Measurements from ENCODE around the gene FOXA3. TPM values are rescaled to one million over a fixed set of nuclear protein-coding genes. Genes with fewer than 3 reads are reported as not detected.
A peak's percentile ranks its signal among the peaks of the same experiment; 100 is the strongest.

Gene FOXA3
- total and polyA plus RNA-seq, 9 donors: 0.04 to 0.26 TPM; not detected in 7

DNA sequence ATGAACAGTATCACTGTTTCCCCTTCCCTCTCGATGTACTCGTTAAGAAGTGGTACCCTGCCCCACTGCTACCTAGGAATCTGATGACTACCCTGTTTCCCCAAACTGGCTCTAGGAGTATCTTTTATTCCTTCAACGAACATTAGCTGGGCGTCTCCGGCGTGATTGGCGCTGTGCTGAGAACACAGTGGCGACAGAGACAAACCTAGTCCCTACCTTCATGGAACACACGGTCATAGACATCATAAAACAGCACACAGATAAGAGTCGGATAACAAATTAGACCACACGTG, 1.9 kb upstream of the FOXA3 start:
- TF ChIP-seq EP300 (IDR thresholded peaks at IDR 0.05): no peak
- no peak for TF ChIP-seq POLR2A (IDR thresholded peaks at IDR 0.05)
- TF ChIP-seq, protein P1, sequence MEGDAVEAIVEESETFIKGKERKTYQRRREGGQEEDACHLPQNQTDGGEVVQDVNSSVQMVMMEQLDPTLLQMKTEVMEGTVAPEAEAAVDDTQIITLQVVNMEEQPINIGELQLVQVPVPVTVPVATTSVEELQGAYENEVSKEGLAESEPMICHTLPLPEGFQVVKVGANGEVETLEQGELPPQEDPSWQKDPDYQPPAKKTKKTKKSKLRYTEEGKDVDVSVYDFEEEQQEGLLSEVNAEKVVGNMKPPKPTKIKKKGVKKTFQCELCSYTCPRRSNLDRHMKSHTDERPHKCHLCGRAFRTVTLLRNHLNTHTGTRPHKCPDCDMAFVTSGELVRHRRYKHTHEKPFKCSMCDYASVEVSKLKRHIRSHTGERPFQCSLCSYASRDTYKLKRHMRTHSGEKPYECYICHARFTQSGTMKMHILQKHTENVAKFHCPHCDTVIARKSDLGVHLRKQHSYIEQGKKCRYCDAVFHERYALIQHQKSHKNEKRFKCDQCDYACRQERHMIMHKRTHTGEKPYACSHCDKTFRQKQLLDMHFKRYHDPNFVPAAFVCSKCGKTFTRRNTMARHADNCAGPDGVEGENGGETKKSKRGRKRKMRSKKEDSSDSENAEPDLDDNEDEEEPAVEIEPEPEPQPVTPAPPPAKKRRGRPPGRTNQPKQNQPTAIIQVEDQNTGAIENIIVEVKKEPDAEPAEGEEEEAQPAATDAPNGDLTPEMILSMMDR (IDR thresholded peaks at IDR 0.05): no peak
- intact Hi-C loops (cut with DNase I): no loop called here
- WGBS, 3 donors: 0 to 1% (median 0%) methylated on average over 11 of the region's 11 CpGs

DNA sequence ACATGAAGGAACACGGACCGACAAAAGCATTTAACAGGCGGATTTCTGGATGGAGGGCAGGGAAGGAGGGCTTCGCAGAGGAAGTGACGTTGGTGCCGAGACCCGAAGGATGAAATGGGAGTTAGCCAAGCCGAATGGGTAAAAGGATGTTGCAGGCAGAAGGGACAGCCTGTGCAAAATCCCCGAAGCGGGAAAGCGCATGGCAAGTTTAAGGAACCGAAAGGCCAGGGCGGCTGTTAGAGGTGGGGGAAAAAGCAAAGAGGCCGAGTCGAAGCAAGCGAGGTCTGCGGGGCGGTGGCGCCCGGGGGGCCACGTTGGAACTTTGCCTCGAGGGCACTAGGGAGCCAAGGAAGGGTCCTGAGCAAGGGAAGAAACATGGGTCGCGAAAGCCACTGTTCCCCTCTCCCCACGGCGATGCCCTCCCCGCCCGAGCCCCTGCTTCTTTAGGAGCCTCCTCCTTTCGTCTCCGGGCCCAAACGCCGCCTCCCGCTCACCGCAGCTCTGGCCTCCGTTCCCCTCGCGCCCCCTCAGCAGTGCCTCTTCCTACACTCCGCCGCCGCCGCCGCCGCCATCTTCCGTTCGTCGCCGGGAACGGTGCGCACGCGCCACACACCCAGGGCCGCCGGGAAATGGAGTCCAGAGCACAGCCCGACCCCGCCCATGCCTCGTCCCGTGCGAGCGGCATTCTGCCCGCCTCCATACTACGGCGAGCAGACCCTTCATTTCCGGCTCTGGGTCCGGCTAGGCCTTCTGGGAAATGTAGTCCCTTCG, 1.4 kb upstream of the FOXA3 start, which contains the start of gene SYMPK:
Gene SYMPK, minus strand, starts transcription at position 584 of the 771 bp plus-strand sequence. CDS start 8,652 bp downstream, outside the sequence.
- intact Hi-C loops (cut with DNase I): no loop called here
- H3K27me3 ChIP-seq: peaks cover 7% of the 10 kb centered on the region
- 0% methylated on average over 65 of the region's 65 CpGs for WGBS, 3 donors

More for the DNA sequence above, 1.9 kb upstream of the FOXA3 start:
- Histone ChIP-seq H3K27me3 (peaks cover 7% of the 10 kb centered on the region), H3K36me3 (no peaks in the 10 kb centered on the region), H3K27ac (peak overlapping the region in 1 of 2 donors; percentile 68), H3K4me3 (peak overlapping the region; percentile 97), H3K9me3 (no peaks in the 10 kb centered on the region), H3K4me1 (ENCODE audit: insufficient read depth) (peaks cover 4% of the 10 kb centered on the region)
- DNase-seq: no peak

DNA sequence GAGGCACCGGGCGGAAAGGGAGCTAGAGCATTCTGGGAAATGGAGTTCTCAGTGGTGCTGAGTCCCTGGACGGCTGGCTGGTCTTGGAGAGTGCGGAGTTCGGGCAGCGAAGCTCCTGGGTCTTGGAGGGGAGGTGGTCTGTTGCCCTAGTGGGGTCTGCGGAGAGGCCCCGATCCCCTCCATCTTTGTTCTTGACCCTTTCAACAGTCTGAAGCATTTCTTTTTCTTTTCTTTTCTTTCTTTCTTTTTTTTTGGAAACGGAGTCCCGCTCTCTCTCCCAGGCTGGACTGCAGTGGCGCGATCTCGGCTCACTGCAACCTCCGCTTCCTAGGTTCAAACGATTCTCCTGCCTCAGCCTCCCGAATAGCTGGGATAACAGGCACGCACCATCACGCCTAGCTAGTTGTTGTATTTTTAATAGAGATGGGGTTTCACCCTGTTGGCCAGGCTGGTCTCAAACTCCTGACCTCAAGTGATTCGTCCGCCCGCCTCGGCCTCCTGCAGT, 739 bp upstream of the FOXA3 start:
- Histone ChIP-seq H3K4me3 (peak overlapping the region; percentile 97), H3K36me3 (no peaks in the 10 kb centered on the region), H3K27me3 (peaks cover 7% of the 10 kb centered on the region), H3K4me1 (ENCODE audit: insufficient read depth) (peaks cover 4% of the 10 kb centered on the region), H3K9me3 (no peaks in the 10 kb centered on the region), H3K27ac (no peak overlapping the region)
- intact Hi-C loops (cut with DNase I): no loop called here
- no peak for DNase-seq
- TF ChIP-seq, protein P1 (IDR thresholded peaks at IDR 0.05): no peak
- peak; percentile 50 for TF ChIP-seq EP300 (IDR thresholded peaks at IDR 0.05)
- WGBS, 3 donors: 0 to 2% (median 1%) methylated on average over 22 of the region's 22 CpGs

More for the DNA sequence above, 1.4 kb upstream of the FOXA3 start, which contains the start of gene SYMPK:
- H3K27ac ChIP-seq: peak within 1 kb of the TSS; percentile 64 to 68
- H3K36me3 ChIP-seq: no peaks in the 10 kb centered on the region
- peak; percentile 98 to 99 (median 98) for DNase-seq
- H3K4me1 ChIP-seq (ENCODE audit: insufficient read depth): peaks cover 4% of the 10 kb centered on the region
- no peaks in the 10 kb centered on the region for H3K9me3 ChIP-seq
- TF ChIP-seq POLR2A (IDR thresholded peaks at IDR 0.05): peak; percentile 51
- TF ChIP-seq EP300 (IDR thresholded peaks at IDR 0.05): no peak
- TF ChIP-seq, protein P1 (IDR thresholded peaks at IDR 0.05): no peak
- peak within 1 kb of the TSS; percentile 97 for H3K4me3 ChIP-seq

DNA sequence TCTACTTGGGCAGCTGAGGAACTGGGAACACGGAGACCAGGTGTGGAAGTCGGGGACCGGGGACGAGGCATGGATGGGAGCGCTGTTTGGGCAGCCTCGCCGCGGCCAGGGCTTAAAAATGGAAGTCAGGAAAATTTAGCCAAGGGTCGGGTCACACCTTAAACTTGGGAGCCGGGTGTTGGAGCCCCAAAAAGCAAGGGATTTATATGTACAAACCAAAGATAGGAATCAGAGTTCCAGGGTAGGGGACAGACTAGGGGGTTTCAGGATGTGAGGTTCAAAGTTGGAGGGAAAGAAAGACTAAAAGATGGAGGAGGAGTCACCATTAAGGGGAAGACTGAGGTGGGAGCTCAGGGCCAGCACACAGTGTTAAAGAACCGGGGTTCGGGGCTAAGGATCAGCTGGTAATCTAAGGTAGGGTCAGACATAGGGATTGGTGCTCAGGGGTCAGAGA, 530 bp downstream of the FOXA3 start:
- peak overlapping the region; percentile 20 for H3K4me3 ChIP-seq
- WGBS, 3 donors: 14 to 19% (median 15%) methylated on average over 12 of the region's 12 CpGs
- H3K36me3 ChIP-seq: no peaks in the 10 kb centered on the region
- intact Hi-C loops (cut with DNase I): no loop called here
- H3K9me3 ChIP-seq: no peaks in the 10 kb centered on the region
- TF ChIP-seq EP300 (IDR thresholded peaks at IDR 0.05): no peak
- TF ChIP-seq POLR2A (IDR thresholded peaks at IDR 0.05): no peak
- TF ChIP-seq, protein P1 (IDR thresholded peaks at IDR 0.05): no peak
- peaks cover 7% of the 10 kb centered on the region for H3K27me3 ChIP-seq
- H3K4me1 ChIP-seq (ENCODE audit: insufficient read depth): peaks cover 4% of the 10 kb centered on the region
- no peak for DNase-seq
- no peak overlapping the region for H3K27ac ChIP-seq
